SK-N-SH (cell line): Measurements from ENCODE around the gene CYP27C1. TPM values are rescaled to one million over a fixed set of nuclear protein-coding genes. Genes with fewer than 3 reads are reported as not detected.

Source experiments
- CTCF ChIA-PET: fragments of 300-600, 350-600 bp; formaldehyde crosslinking; extraction: SDS; loops from one replicate; lab custom pipeline; 2021; lab: Yijun Ruan, JAX
- POLR2A ChIA-PET: fragments of 350-600 bp; sonication (Branson Sonifier 250); formaldehyde crosslinking; extraction: SDS; loops from one replicate; lab custom pipeline; 2020; ENCODE audit warnings: antibody characterized with exemption, inconsistent platforms; lab: Yijun Ruan, JAX
- DNase-seq: peaks from one replicate; pipeline ENCODE4 v3.0.0; 2012
- H2AFZ ChIP-seq: fragments of 200-600 bp; sonication (generic); 2 replicates; pipeline ENCODE4 v1.8.1; 2016; ENCODE audit warnings: antibody characterized with exemption, mild to moderate bottlenecking, low read depth
- H3F3A ChIP-seq: fragments of 200-600 bp; sonication (generic); replicated peaks from 2 replicates; pipeline ENCODE3; 2016; ENCODE audit warnings: antibody characterized with exemption, mild to moderate bottlenecking; ENCODE audit not compliant: insufficient read depth
- H3K27ac ChIP-seq, 2 experiments: fragments of 200-500 bp in 1 of 2; fragments of 200-600 bp in 1 of 2; sonication (Bioruptor generic) in 1 of 2; sonication (generic), shearing (Covaris generic) in 1 of 2; 2 replicates each; pipeline versions ENCODE4 v1.5.1 to v1.6.1; 2014 to 2016; ENCODE audit warnings: low read depth in 2 of 2, inconsistent platforms in 1 of 2, low read length in 1 of 2, mild to moderate bottlenecking in 1 of 2, mixed read lengths in 1 of 2
- H3K27me3 ChIP-seq: fragments of 200-600 bp; sonication (generic), shearing (Covaris generic); 2 replicates; pipeline ENCODE4 v1.6.1; 2016; ENCODE audit warnings: mixed run types; ENCODE audit not compliant: insufficient read depth
- H3K36me3 ChIP-seq, 2 experiments: fragments of 200-500 bp in 1 of 2; fragments of 200-600 bp in 1 of 2; sonication (Bioruptor generic) in 1 of 2; sonication (generic) in 1 of 2; replicated peaks in 1 of 2; 2 replicates each; pipeline versions ENCODE3 to v1.5.1; 2014 to 2016; ENCODE audit warnings: low read length in 1 of 2, mild to moderate bottlenecking in 1 of 2; ENCODE audit not compliant: insufficient read depth in 2 of 2, control insufficient read depth in 1 of 2
- H3K4me1 ChIP-seq, 2 experiments: fragments of 200-500 bp in 1 of 2; fragments of 200-600 bp in 1 of 2; sonication (Bioruptor generic) in 1 of 2; sonication (generic), shearing (Covaris generic) in 1 of 2; 2 replicates each; pipeline versions ENCODE4 v1.5.1 to v1.6.1; 2014 to 2016; ENCODE audit warnings: low read depth in 1 of 2, low read length in 1 of 2, mixed run types in 1 of 2; ENCODE audit not compliant: insufficient read depth in 2 of 2, control insufficient read depth in 1 of 2
- H3K4me2 ChIP-seq: fragments of 200-600 bp; sonication (generic), shearing (Covaris generic); 2 replicates; pipeline ENCODE4 v1.6.1; 2017; ENCODE audit warnings: mixed run types
- H3K4me3 ChIP-seq, 2 experiments: fragments of 200-500 bp in 1 of 2; fragments of 200-600 bp in 1 of 2; sonication (Bioruptor generic) in 1 of 2; sonication (generic), shearing (Covaris generic) in 1 of 2; 2 replicates each; pipeline versions ENCODE4 v1.5.1 to v1.8.1; 2014 to 2016; ENCODE audit warnings: low read depth in 2 of 2, inconsistent platforms in 1 of 2, low read length in 1 of 2, mild to moderate bottlenecking in 1 of 2, mixed read lengths in 1 of 2, moderate library complexity in 1 of 2
- H3K79me2 ChIP-seq: fragments of 200-600 bp; sonication (generic); 2 replicates; pipeline ENCODE4 v1.8.1; 2017; ENCODE audit warnings: mild to moderate bottlenecking; ENCODE audit not compliant: insufficient read depth
- H3K9ac ChIP-seq: fragments of 200-600 bp; sonication (generic); 2 replicates; pipeline ENCODE4 v1.6.1; 2017; ENCODE audit warnings: mixed run types
- H3K9me2 ChIP-seq: fragments of 200-600 bp; sonication (generic); 2 replicates; pipeline ENCODE4 v1.6.1; 2017; ENCODE audit warnings: mixed run types
- H3K9me3 ChIP-seq: fragments of 200-600 bp; sonication (generic); 2 replicates; pipeline ENCODE4 v1.6.1; 2017; ENCODE audit warnings: mixed run types, mild to moderate bottlenecking, moderate library complexity
- H4K20me1 ChIP-seq: fragments of 200-600 bp; sonication (generic); 2 replicates; pipeline ENCODE4 v1.6.1; 2017; ENCODE audit warnings: mild to moderate bottlenecking, mixed run types; ENCODE audit not compliant: insufficient read depth
- CHD2 ChIP-seq: fragments of 150-350 bp; IDR thresholded peaks from 2 replicates; pipeline ENCODE4 v1.6.1; 2018; ENCODE audit warnings: low read length; ENCODE audit not compliant: partially characterized antibody
- EZH2phosphoT487 ChIP-seq: fragments of 200-600 bp; sonication (generic); IDR thresholded peaks from 2 replicates; pipeline ENCODE4 v1.6.1; 2017; ENCODE audit warnings: low read depth, mixed run types, mild to moderate bottlenecking, antibody characterized with exemption, moderate library complexity, borderline replicate concordance
- FOXJ3 ChIP-seq: sonication (generic); formaldehyde crosslinking; IDR thresholded peaks from 2 replicates; pipeline ENCODE4 v1.5.1; 2020; ENCODE audit warnings: mild to moderate bottlenecking, missing genetic modification reagents
- GABPA ChIP-seq: IDR thresholded peaks from 2 replicates; pipeline ENCODE4 v1.4.0; 2012; ENCODE audit warnings: low read depth, mild to moderate bottlenecking
- GATA2 ChIP-seq: sonication (generic); formaldehyde crosslinking; IDR thresholded peaks from 2 replicates; pipeline ENCODE4 v1.5.0; 2020; ENCODE audit warnings: mild to moderate bottlenecking, missing genetic modification reagents
- IRF3 ChIP-seq: fragments of 150-350 bp; IDR thresholded peaks from 2 replicates; pipeline ENCODE4 v1.6.1; 2016; ENCODE audit warnings: mild to moderate bottlenecking, low read depth, low read length
- JUND ChIP-seq: IDR thresholded peaks from 2 replicates; pipeline ENCODE4 v1.4.0; 2012
- MEF2A ChIP-seq: IDR thresholded peaks from 2 replicates; pipeline ENCODE4 v1.4.0; 2012; ENCODE audit warnings: low read depth, borderline replicate concordance
- POLR2AphosphoS5 ChIP-seq: IDR thresholded peaks from 2 replicates; pipeline ENCODE4 v1.6.1; 2012; ENCODE audit warnings: low read depth, low read length
- RXRA ChIP-seq: IDR thresholded peaks from 2 replicates; pipeline ENCODE4 v1.4.0; 2012; ENCODE audit warnings: low read depth, mild to moderate bottlenecking, borderline replicate concordance
- SMC3 ChIP-seq: IDR thresholded peaks from 2 replicates; pipeline ENCODE4 v1.6.1; 2012; ENCODE audit warnings: low read depth, low read length, improper control_type of control experiment
- WGBS: methylation state at CpG from one replicate; pipeline ENCODE4 v1.1.6; 2017; ENCODE audit warnings: low lambda C conversion rate; 5-methylcytosine and 5-hydroxymethylcytosine counted together
- polyA plus RNA-seq, 3 experiments: library from polyadenylated mRNA; depleted of rRNA; stranded (reverse); fragments of >200 nt; gene quantifications; 2 replicates each; pipeline ENCODE4 v1.2.3, GENCODE V29; 2012
- TF ChIP-seq, protein P1 (sequence below): fragments of 150-350 bp; IDR thresholded peaks from 2 replicates; pipeline ENCODE4 v1.6.1; 2017; ENCODE audit warnings: antibody characterized with exemption, low read length, low read depth, borderline replicate concordance
- TF ChIP-seq, protein P2 (sequence below): IDR thresholded peaks from 2 replicates; pipeline ENCODE4 v1.4.0; 2012; ENCODE audit warnings: low read depth, borderline replicate concordance

Gene CYP27C1
- polyA plus RNA-seq, 1 of the 3 experiments (the other 2 are of a cell fraction), result not detected

DNA sequence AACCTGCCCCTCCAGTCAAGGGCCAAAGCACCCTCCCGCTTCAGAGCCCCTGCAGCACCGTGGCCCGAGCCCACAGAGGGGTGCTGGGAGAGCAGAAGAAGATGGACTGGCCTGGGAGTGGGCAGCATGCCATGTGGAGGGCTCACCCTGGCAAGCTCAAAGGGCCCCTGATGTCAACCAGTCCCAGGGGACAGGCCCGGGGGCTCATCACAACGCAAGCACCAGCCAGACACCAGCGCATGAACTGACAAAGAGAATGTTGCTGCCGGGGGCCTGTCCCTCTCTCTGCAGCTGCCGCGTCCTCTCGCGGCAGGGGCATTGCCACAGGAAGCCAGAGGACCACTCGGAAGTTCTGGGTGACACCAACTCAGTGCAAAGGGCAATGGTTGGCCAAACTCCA is 82.9 kb downstream of the CYP27C1 start (continued):
- TF ChIP-seq, protein P1, sequence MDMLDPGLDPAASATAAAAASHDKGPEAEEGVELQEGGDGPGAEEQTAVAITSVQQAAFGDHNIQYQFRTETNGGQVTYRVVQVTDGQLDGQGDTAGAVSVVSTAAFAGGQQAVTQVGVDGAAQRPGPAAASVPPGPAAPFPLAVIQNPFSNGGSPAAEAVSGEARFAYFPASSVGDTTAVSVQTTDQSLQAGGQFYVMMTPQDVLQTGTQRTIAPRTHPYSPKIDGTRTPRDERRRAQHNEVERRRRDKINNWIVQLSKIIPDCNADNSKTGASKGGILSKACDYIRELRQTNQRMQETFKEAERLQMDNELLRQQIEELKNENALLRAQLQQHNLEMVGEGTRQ, result no peak
- TF ChIP-seq POLR2AphosphoS5 (no peak), GATA2 (CRISPR knock-in tag) (no peak), CHD2 (no peak), JUND (no peak), EZH2phosphoT487 (no peak), IRF3 (no peak), MEF2A (no peak), GABPA (no peak), RXRA (no peak), SMC3 (no peak)
- TF ChIP-seq, protein P2, sequence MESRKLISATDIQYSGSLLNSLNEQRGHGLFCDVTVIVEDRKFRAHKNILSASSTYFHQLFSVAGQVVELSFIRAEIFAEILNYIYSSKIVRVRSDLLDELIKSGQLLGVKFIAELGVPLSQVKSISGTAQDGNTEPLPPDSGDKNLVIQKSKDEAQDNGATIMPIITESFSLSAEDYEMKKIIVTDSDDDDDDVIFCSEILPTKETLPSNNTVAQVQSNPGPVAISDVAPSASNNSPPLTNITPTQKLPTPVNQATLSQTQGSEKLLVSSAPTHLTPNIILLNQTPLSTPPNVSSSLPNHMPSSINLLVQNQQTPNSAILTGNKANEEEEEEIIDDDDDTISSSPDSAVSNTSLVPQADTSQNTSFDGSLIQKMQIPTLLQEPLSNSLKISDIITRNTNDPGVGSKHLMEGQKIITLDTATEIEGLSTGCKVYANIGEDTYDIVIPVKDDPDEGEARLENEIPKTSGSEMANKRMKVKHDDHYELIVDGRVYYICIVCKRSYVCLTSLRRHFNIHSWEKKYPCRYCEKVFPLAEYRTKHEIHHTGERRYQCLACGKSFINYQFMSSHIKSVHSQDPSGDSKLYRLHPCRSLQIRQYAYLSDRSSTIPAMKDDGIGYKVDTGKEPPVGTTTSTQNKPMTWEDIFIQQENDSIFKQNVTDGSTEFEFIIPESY, result no peak

DNA sequence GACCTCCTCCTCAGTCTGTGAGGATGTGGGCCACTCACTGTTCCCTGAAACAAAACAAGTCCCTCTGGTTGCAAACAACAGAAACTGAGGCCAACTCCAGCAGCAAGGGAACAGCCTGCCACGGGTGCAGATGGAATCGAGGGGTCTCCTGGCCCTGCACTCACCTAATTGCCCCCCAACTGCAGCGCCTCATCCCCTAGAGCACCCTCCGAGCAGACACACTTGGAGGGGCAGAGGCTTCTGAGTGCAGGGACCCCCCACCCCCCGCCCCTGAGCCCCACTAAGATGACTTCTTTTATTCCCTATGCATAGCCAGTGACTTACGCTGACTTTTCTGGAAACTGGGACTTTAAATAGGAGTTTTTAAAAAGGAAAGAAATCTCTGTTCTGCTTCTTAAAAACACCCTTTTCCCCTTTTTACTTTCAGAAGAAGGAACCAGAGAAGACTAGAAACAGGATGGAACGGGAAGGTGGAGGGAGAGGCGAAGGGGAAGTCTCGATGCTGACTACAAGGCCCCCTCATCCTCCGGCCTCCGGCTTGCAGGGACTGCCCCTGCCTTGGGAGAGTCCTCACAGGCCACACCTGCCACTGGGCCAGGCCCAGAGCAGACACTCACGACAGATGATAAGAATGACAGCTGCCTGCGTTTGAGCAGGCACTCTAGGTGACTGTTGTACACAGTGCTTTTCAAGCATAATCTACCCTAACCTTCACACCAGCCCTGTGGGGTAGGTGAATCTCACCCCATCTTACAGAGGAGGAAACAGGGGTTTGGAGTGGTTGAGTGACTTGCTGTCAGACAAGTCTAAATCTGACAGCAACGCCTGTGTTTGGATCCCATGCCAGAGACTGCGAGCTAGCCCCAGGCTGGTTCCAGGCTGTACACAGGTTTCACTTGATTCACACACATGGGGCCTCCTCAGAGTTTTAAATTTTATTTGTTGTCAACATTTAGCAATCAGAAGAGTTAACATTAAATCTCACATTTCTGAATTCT is 85.0 kb downstream of the CYP27C1 start:
- no peak overlapping the region for H3K4me3 ChIP-seq
- 71% methylated on average over 14 of the region's 15 CpGs for WGBS
- H3K27me3 ChIP-seq, result no peaks in the 10 kb centered on the region
- DNase-seq, result peak; percentile 47
- 0 out of 2 replicates have a peak, but pooled peaks have one; percentile 7 for TF ChIP-seq GATA2 (CRISPR knock-in tag)
- TF ChIP-seq FOXJ3, result no peak
- POLR2A ChIA-PET, result no interaction called here
- no peaks in the 10 kb centered on the region for H4K20me1 ChIP-seq
- H2AFZ ChIP-seq, result no peak overlapping the region
- no peaks in the 10 kb centered on the region for H3F3A ChIP-seq
- no peak overlapping the region for H3K4me2 ChIP-seq
- H3K36me3 ChIP-seq, result no peaks in the 10 kb centered on the region
- no peaks in the 10 kb centered on the region for H3K9me2 ChIP-seq
- CTCF ChIA-PET, result interaction anchor here (1.0 to 1.5 kb wide), 2 partner anchors 22 to 67 kb away, joined by 4 to 6 read pairs; no protein-coding TSS in a partner anchor
- peaks cover 0 to 11% of the 10 kb centered on the region in 2 experiments; a peak in 1 of 4 replicates for H3K4me1 ChIP-seq
- peak overlapping the region in 1 of 2 experiments; percentile 13; a peak in 1 of 4 replicates for H3K27ac ChIP-seq
- H3K9ac ChIP-seq, result no peak overlapping the region
- peaks cover 7% of the 10 kb centered on the region; the same call in 1 of the 2 replicates for H3K9me3 ChIP-seq
- no peaks in the 10 kb centered on the region for H3K79me2 ChIP-seq
